Activated CD8-positive, alpha-beta memory T cell treated with anti-CD3 and anti-CD28 coated beads, Interleukin-2, amount 50 U/mL, for 48 hours (primary cell): ENCODE results near the gene TTYH1.

Source experiments
- DNase-seq: peaks from one replicate; pipeline ENCODE4 v3.0.0-alpha.2; 2020

Gene TTYH1

GRCh38 chr19:54485851-54486250, 70.6 kb downstream of the TTYH1 start:
- no peak for DNase-seq
